ENCODE measurements around the gene KDM4B. TPM values are rescaled to one million over a fixed set of nuclear protein-coding genes. Genes with fewer than 3 reads are reported as not detected.
A peak's percentile ranks its signal among the peaks of the same experiment; 100 is the strongest.

The KDM4B gene
- total and polyA plus RNA-seq, 9 of the 15 experiments (the other 6 are each of a cell fraction or from before 2014, with no cell fraction given): 0.21 to 29.9 (median 7.3) TPM

- TF ChIP-seq ATF7 (IDR thresholded peaks at IDR 0.05) (no peak), ZC3H4 (CRISPR knock-in tag; IDR thresholded peaks at IDR 0.05; ENCODE audit: borderline replicate concordance) (no peak), HLTF (IDR thresholded peaks at IDR 0.05) (no peak), RBBP5 (IDR thresholded peaks at IDR 0.05; ENCODE audit: borderline replicate concordance, insufficient read depth, low read length, poor library complexity, severe bottlenecking) (peak; percentile 36), CEBPB (tag; IDR thresholded peaks at IDR 0.05) (peak; percentile 84), HMGXB4 (CRISPR knock-in tag; IDR thresholded peaks at IDR 0.05) (no peak), ZNF280B (CRISPR knock-in tag; IDR thresholded peaks at IDR 0.05) (no peak), DPF2 (IDR thresholded peaks at IDR 0.05) (peak; percentile 29; the same call in 1 of the 2 replicates), PREB (CRISPR knock-in tag; IDR thresholded peaks at IDR 0.05) (no peak), FOXP1 (CRISPR knock-in tag; IDR thresholded peaks at IDR 0.05) (no peak), FUS (optimal IDR thresholded peaks at IDR 0.05; ENCODE audit: low read depth, low read length) (no peak), KDM5B (IDR thresholded peaks at IDR 0.05; ENCODE audit: insufficient replicate concordance, low read depth, low read length) (peak; percentile 24), ILK (tag; IDR thresholded peaks at IDR 0.05; ENCODE audit: borderline replicate concordance, low read depth) (no peak), SMARCA4 (IDR thresholded peaks at IDR 0.05) (0 out of 2 replicates have a peak, but pooled peaks have one; percentile 28), CREB3L1 (IDR thresholded peaks at IDR 0.05; ENCODE audit: borderline replicate concordance, low read depth) (no peak), ZNF274 (IDR thresholded peaks at IDR 0.05; ENCODE audit: borderline replicate concordance, low read depth, low read length) (no peak), STAG1 (CRISPR knock-in tag; IDR thresholded peaks at IDR 0.05; ENCODE audit: borderline replicate concordance) (no peak), SRSF1 (IDR thresholded peaks at IDR 0.05; ENCODE audit: low read depth, low read length) (no peak), CHD4 (IDR thresholded peaks at IDR 0.05; ENCODE audit: insufficient read depth, insufficient replicate concordance, low read depth, low read length, poor library complexity, severe bottlenecking) (peak; percentile 90), LARP7 (IDR thresholded peaks at IDR 0.05) (no peak), ZFP1 (CRISPR knock-in tag; IDR thresholded peaks at IDR 0.05) (no peak), ZNF41 (CRISPR knock-in tag; conservative IDR thresholded peaks at IDR 0.05) (no peak), U2AF1 (optimal IDR thresholded peaks at IDR 0.05; ENCODE audit: low read depth, low read length) (no peak)
Observed at GRCh38 chr19:4967738-4968461, 1.0 kb upstream of the KDM4B start (continued).
